IPS-20b (cell line): ENCODE data around the gene RNGTT.

Experiments used
- H3K27ac ChIP-seq: one replicate; pipeline ENCODE4 v1.5.1; 2013; ENCODE audit warnings: low read length
- H3K27me3 ChIP-seq: 2 replicates; pipeline ENCODE4 v1.6.1; 2013; ENCODE audit warnings: mild to moderate bottlenecking, low read length, inconsistent platforms; ENCODE audit not compliant: insufficient read depth
- H3K36me3 ChIP-seq: 2 replicates; pipeline ENCODE4 v1.6.1; 2013; ENCODE audit warnings: low read depth, mild to moderate bottlenecking, inconsistent platforms, low read length, moderate library complexity; ENCODE audit not compliant: insufficient read depth
- H3K4me1 ChIP-seq: 2 replicates; pipeline ENCODE4 v1.6.1; 2013; ENCODE audit warnings: mild to moderate bottlenecking, control low read depth, inconsistent platforms, low read length, moderate library complexity; ENCODE audit not compliant: insufficient read depth
- H3K4me3 ChIP-seq: 2 replicates; pipeline ENCODE4 v1.5.1; 2013; ENCODE audit warnings: mild to moderate bottlenecking, low read length, inconsistent platforms
- H3K9ac ChIP-seq: 2 replicates; pipeline ENCODE4 v1.6.1; 2013; ENCODE audit warnings: low read depth, mild to moderate bottlenecking, inconsistent platforms, low read length, moderate library complexity
- H3K9me3 ChIP-seq: 2 replicates; pipeline ENCODE4 v1.6.1; 2013; ENCODE audit warnings: mild to moderate bottlenecking, low read depth, low read length, inconsistent platforms; ENCODE audit not compliant: insufficient read depth

Gene RNGTT

DNA sequence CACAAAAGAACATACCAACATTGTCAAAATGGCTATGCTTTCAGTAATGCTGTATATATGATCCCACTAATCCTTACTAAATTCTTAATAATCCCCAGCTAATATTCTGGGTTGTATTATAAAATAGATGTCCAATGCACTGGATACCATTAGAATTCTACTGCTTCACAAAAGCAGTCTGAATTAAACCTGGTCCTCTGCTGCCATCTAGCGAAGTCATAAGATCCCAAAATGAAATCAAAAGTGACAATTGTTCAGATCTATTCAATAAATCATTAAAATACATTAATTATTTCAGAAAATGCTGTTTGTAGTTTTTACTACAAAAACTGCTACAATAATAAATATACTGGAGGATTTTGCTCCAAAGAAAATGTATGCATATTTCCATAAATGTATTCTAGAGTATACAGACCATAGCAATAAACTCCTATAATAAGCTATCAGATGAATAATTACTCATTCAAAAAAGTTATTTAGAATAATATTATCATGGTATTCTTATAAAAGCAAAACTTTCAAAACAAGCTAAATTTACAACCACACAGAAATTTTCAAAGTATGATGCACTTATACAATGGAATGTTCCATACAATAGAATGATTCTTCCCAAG is 92.6 kb downstream of the RNGTT start:
- H3K4me3 ChIP-seq: no peak overlapping the region
- H3K9ac ChIP-seq: no peak overlapping the region
- no peaks in the 10 kb centered on the region for H3K36me3 ChIP-seq
- H3K27me3 ChIP-seq: no peaks in the 10 kb centered on the region
- H3K9me3 ChIP-seq: no peaks in the 10 kb centered on the region
- H3K4me1 ChIP-seq: peaks cover 6% of the 10 kb centered on the region; the same call in 1 of the 2 replicates
- no peak overlapping the region for H3K27ac ChIP-seq

- Histone ChIP-seq H3K9me3 (no peaks in the 10 kb centered on the region), H3K36me3 (no peaks in the 10 kb centered on the region), H3K27me3 (no peaks in the 10 kb centered on the region), H3K4me3 (no peak overlapping the region), H3K9ac (no peak overlapping the region), H3K27ac (no peak overlapping the region), H3K4me1 (peaks cover 6% of the 10 kb centered on the region; the same call in 1 of the 2 replicates)
These were observed 94.0 kb downstream of the RNGTT start for GRCh38 chr6:88869263-88870020.

- no peaks in the 10 kb centered on the region for H3K27me3 ChIP-seq
- no peaks in the 10 kb centered on the region for H3K36me3 ChIP-seq
- no peak overlapping the region for H3K27ac ChIP-seq
- peaks cover 6% of the 10 kb centered on the region; the same call in 1 of the 2 replicates for H3K4me1 ChIP-seq
- H3K9ac ChIP-seq: no peak overlapping the region
- no peak overlapping the region for H3K4me3 ChIP-seq
- no peaks in the 10 kb centered on the region for H3K9me3 ChIP-seq
These were observed 95.3 kb downstream of the RNGTT start for GRCh38 chr6:88867841-88868731.

GRCh38 chr6:88866856-88867255 is 96.6 kb downstream of the RNGTT start:
- no peak overlapping the region for H3K4me3 ChIP-seq
- H3K9me3 ChIP-seq: no peaks in the 10 kb centered on the region
- H3K27ac ChIP-seq: no peak overlapping the region
- H3K27me3 ChIP-seq: no peaks in the 10 kb centered on the region
- peaks cover 6% of the 10 kb centered on the region; the same call in 1 of the 2 replicates for H3K4me1 ChIP-seq
- H3K9ac ChIP-seq: no peak overlapping the region
- no peaks in the 10 kb centered on the region for H3K36me3 ChIP-seq

DNA sequence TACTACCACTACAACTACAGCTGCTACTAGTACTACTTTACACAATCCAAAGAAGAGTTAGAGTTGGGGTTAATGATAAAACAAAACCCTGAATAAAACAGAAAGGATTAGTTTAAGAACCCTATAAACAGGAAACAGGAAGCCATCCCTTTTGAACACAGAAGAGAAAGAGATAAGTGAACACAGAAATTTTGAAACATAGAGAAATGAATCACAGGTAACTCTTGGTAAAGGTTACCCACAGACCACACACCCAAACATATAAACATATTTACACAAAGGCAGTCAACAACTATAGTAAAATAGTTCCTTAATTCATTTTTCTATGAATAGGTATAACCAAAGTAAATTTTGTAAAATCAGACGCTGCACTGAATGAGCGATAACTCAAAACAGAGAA is 98.1 kb downstream of the RNGTT start:
- Histone ChIP-seq H3K4me3 (no peak overlapping the region), H3K27ac (no peak overlapping the region), H3K9ac (no peak overlapping the region), H3K4me1 (peaks cover 6% of the 10 kb centered on the region; the same call in 1 of the 2 replicates), H3K27me3 (no peaks in the 10 kb centered on the region), H3K9me3 (no peaks in the 10 kb centered on the region), H3K36me3 (no peaks in the 10 kb centered on the region)

- no peak overlapping the region for H3K9ac ChIP-seq
- peaks cover 6% of the 10 kb centered on the region; the same call in 1 of the 2 replicates for H3K4me1 ChIP-seq
- H3K9me3 ChIP-seq: no peaks in the 10 kb centered on the region
- no peak overlapping the region for H3K4me3 ChIP-seq
- H3K36me3 ChIP-seq: no peaks in the 10 kb centered on the region
- no peak overlapping the region for H3K27ac ChIP-seq
- H3K27me3 ChIP-seq: no peaks in the 10 kb centered on the region
These were observed 98.9 kb downstream of the RNGTT start for GRCh38 chr6:88864359-88865054.

- H3K27ac ChIP-seq: no peak overlapping the region
- no peaks in the 10 kb centered on the region for H3K27me3 ChIP-seq
- H3K4me1 ChIP-seq: no peaks in the 10 kb centered on the region
- no peak overlapping the region for H3K4me3 ChIP-seq
- no peak overlapping the region for H3K9ac ChIP-seq
- H3K9me3 ChIP-seq: no peaks in the 10 kb centered on the region
- H3K36me3 ChIP-seq: no peaks in the 10 kb centered on the region
These were observed 103.1 kb downstream of the RNGTT start for GRCh38 chr6:88860310-88860709.

GRCh38 chr6:88858455-88858854 is 105.0 kb downstream of the RNGTT start:
- no peak overlapping the region for H3K27ac ChIP-seq

GRCh38 chr6:88856566-88856965 is 106.9 kb downstream of the RNGTT start:
- no peaks in the 10 kb centered on the region for H3K9me3 ChIP-seq
- H3K4me3 ChIP-seq: no peak overlapping the region
- H3K4me1 ChIP-seq: no peaks in the 10 kb centered on the region
- no peak overlapping the region for H3K27ac ChIP-seq
- H3K9ac ChIP-seq: no peak overlapping the region
- H3K36me3 ChIP-seq: no peaks in the 10 kb centered on the region
- no peaks in the 10 kb centered on the region for H3K27me3 ChIP-seq

More at GRCh38 chr6:88858455-88858854, 105.0 kb downstream of the RNGTT start:
- H3K9me3 ChIP-seq: no peaks in the 10 kb centered on the region
- H3K4me1 ChIP-seq: no peaks in the 10 kb centered on the region
- H3K36me3 ChIP-seq: no peaks in the 10 kb centered on the region
- no peak overlapping the region for H3K4me3 ChIP-seq
- no peak overlapping the region for H3K9ac ChIP-seq
- no peaks in the 10 kb centered on the region for H3K27me3 ChIP-seq

DNA sequence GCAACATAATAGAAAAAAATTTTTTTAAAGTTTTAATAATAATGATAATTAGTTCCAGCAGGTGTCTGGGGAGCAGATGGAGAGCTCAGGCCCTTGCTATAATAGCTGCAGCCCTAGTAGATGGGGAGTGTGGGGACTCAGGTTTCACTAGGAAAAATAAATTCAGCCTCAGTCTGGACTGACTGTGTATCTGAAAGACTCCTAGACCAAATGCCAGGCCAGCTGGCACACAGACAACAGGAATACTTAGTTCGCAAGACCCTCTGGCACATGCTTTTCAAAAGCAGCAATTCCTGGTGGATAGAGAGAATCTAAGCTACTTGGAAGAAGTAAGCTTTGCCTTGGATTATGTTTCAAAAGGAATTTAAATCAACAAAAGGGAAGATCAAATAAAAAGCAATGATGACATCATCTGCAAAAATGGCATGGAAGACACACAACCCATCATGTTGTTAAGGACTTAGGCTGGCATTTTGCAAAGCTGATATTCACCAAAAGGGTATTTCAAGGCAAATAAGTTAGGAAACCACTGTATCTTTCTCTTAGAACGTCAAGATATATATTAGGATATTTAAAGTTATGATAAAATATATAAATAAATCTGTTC is 107.8 kb downstream of the RNGTT start:
- Histone ChIP-seq H3K4me1 (no peaks in the 10 kb centered on the region), H3K27me3 (no peaks in the 10 kb centered on the region), H3K4me3 (no peak overlapping the region), H3K36me3 (no peaks in the 10 kb centered on the region), H3K27ac (no peak overlapping the region), H3K9ac (no peak overlapping the region), H3K9me3 (no peaks in the 10 kb centered on the region)

GRCh38 chr6:88852775-88853174 is 110.6 kb downstream of the RNGTT start:
- H3K27ac ChIP-seq: no peak overlapping the region
- no peaks in the 10 kb centered on the region for H3K9me3 ChIP-seq
- H3K4me1 ChIP-seq: no peaks in the 10 kb centered on the region
- H3K4me3 ChIP-seq: no peak overlapping the region
- H3K9ac ChIP-seq: no peak overlapping the region
- H3K36me3 ChIP-seq: no peaks in the 10 kb centered on the region
- no peaks in the 10 kb centered on the region for H3K27me3 ChIP-seq
